Prostate gland (tissue), 2 donors: ENCODE data around the gene LRRC4B.

Experiments used
- CTCF ChIP-seq, 4 experiments: fragments of 200-600 bp in 2 of 4; fragments of 450-650 bp in 2 of 4; sonication (generic) in 2 of 4; IDR thresholded peaks; 1 replicate in 3 of 4; 2 replicates in 1 of 4; pipeline ENCODE4 v1.5.1; 2016 to 2019; ENCODE audit warnings: antibody characterized with exemption in 4 of 4, mild to moderate bottlenecking in 2 of 4, moderate library complexity in 2 of 4
- POLR2A ChIP-seq: fragments of 450-650 bp; IDR thresholded peaks from one replicate; pipeline ENCODE4 v1.6.1; 2016; ENCODE audit warnings: antibody characterized with exemption, mild to moderate bottlenecking
- POLR2AphosphoS5 ChIP-seq: sonication (generic); formaldehyde crosslinking; IDR thresholded peaks from one replicate; pipeline ENCODE4 v1.6.1; 2017; ENCODE audit warnings: antibody characterized with exemption

GRCh38 chr19:50607388-50607787 is 39.2 kb upstream of the LRRC4B start:
- TF ChIP-seq POLR2AphosphoS5 (no peak), CTCF (IDR thresholded peaks at IDR 0.05) (no peak), POLR2A (no peak)
